Endothelial cell of umbilical vein (primary cell): Measurements from ENCODE around the gene EGFL7. TPM values are rescaled to one million over a fixed set of nuclear protein-coding genes. Genes with fewer than 3 reads are reported as not detected.

Experiments
- BruUV-seq: library from RNA; stranded (reverse); fragments of 400-500 nt; replicated peaks from 2 replicates; lab custom pipeline; 2021; lab: Mats Ljungman, UMichigan
- CTCF ChIA-PET: fragments of 300-600, 350-600 bp; sonication (Branson Sonifier 250); formaldehyde crosslinking; loops from one replicate; lab custom pipeline; 2021; ENCODE audit warnings: antibody characterized with exemption, inconsistent platforms; lab: Charles Lee
- POLR2A ChIA-PET: fragments of 300-600, 350-600 bp; sonication (Branson Sonifier 250); formaldehyde crosslinking; loops from one replicate; lab custom pipeline; 2021; ENCODE audit warnings: antibody characterized with exemption, inconsistent platforms; lab: Charles Lee
- DNase-seq: peaks from one replicate; pipeline ENCODE4 v3.0.0-alpha.2; 2011; ENCODE audit warnings: low read depth, low spot score
- FAIRE-seq: peaks from 2 replicates; lab custom pipeline; 2011; peaks lifted over from hg19 to GRCh38; lab: Jason Lieb, UNC
- H2AFZ ChIP-seq: 2 replicates; pipeline ENCODE4 v1.6.0; 2012; ENCODE audit warnings: low read depth, low read length, control low read depth, inconsistent platforms
- H3K27ac ChIP-seq: 2 replicates; pipeline ENCODE4 v1.5.1; 2011; ENCODE audit warnings: low read depth, mild to moderate bottlenecking, control low read depth, low read length, moderate library complexity; ENCODE audit not compliant: insufficient read depth
- H3K27me3 ChIP-seq, 2 experiments: 2 replicates each; pipeline versions ENCODE4 v1.6.0 to v1.6.1; 2011; ENCODE audit warnings: low read length in 2 of 2, mixed read lengths in 1 of 2; ENCODE audit not compliant: control insufficient read depth in 2 of 2, insufficient read depth in 2 of 2
- H3K36me3 ChIP-seq, 2 experiments: 2 replicates in 1 of 2; 3 replicates in 1 of 2; pipeline ENCODE4 v1.5.1; 2011; ENCODE audit warnings: low read length in 2 of 2, mild to moderate bottlenecking in 1 of 2, moderate library complexity in 1 of 2; ENCODE audit not compliant: control insufficient read depth in 2 of 2, insufficient read depth in 2 of 2; ENCODE audit errors: extremely low read depth in 1 of 2
- H3K4me1 ChIP-seq: 3 replicates; pipeline ENCODE4 v1.5.1; 2011; ENCODE audit warnings: mild to moderate bottlenecking, low read length; ENCODE audit not compliant: control insufficient read depth, insufficient read depth; ENCODE audit errors: extremely low read depth
- H3K4me2 ChIP-seq: 2 replicates; pipeline ENCODE4 v1.6.1; 2011; ENCODE audit warnings: low read length, control low read depth, mixed read lengths; ENCODE audit not compliant: insufficient read depth
- H3K4me3 ChIP-seq, 3 experiments: fragments of 200-600 bp in 1 of 3; sonication (generic), shearing (Covaris generic) in 1 of 3; replicated peaks in 1 of 3; 2 replicates each; pipeline ENCODE4 v1.5.1; 2011 to 2016; ENCODE audit warnings: control low read depth in 3 of 3, low read length in 3 of 3, mild to moderate bottlenecking in 2 of 3, inconsistent platforms in 1 of 3, low read depth in 1 of 3, moderate library complexity in 1 of 3; ENCODE audit not compliant: insufficient read depth in 1 of 3
- H3K79me2 ChIP-seq: 2 replicates; pipeline ENCODE4 v1.6.0; 2012; ENCODE audit warnings: low read length, inconsistent platforms; ENCODE audit not compliant: control insufficient read depth, insufficient read depth
- H3K9ac ChIP-seq: replicated peaks from 2 replicates; pipeline ENCODE3; 2011; ENCODE audit warnings: low read length, control low read depth; ENCODE audit not compliant: insufficient read depth; ENCODE audit errors: extremely low read depth
- H3K9me1 ChIP-seq: replicated peaks from 3 replicates; pipeline ENCODE4 v1.6.0; 2011; ENCODE audit warnings: mild to moderate bottlenecking, low read length; ENCODE audit not compliant: control insufficient read depth, insufficient read depth; ENCODE audit errors: extremely low read depth
- H3K9me3 ChIP-seq: replicated peaks from 2 replicates; pipeline ENCODE4 v1.5.1; 2012; ENCODE audit warnings: low read length, inconsistent platforms; ENCODE audit not compliant: control insufficient read depth, insufficient read depth
- H4K20me1 ChIP-seq: replicated peaks from 2 replicates; pipeline ENCODE3; 2011; ENCODE audit warnings: mild to moderate bottlenecking, low read length; ENCODE audit not compliant: control insufficient read depth, insufficient read depth; ENCODE audit errors: extremely low read depth
- CTCF ChIP-seq, 2 donors: IDR thresholded peaks; 1 replicate in 1 of 2; 2 replicates in 1 of 2; pipeline ENCODE4 v1.5.1; 2011; ENCODE audit warnings: low read length in 2 of 2, mild to moderate bottlenecking in 2 of 2, moderate library complexity in 2 of 2, control low read depth in 1 of 2, inconsistent platforms in 1 of 2, low read depth in 1 of 2; ENCODE audit not compliant: insufficient read depth in 1 of 2; ENCODE audit errors: extremely low read depth in 1 of 2
- GATA2 ChIP-seq: IDR thresholded peaks from 2 replicates; pipeline ENCODE4 v1.7.0; 2011; ENCODE audit warnings: low read depth, mild to moderate bottlenecking, moderate library complexity, mixed read lengths, low read length; ENCODE audit not compliant: insufficient read length, insufficient read depth
- MYC ChIP-seq: IDR thresholded peaks from one replicate; pipeline ENCODE4 v1.6.1; 2011; ENCODE audit warnings: mild to moderate bottlenecking, low read depth, low read length
- POLR2A ChIP-seq: IDR thresholded peaks from 2 replicates; pipeline ENCODE4 v1.6.1; 2012; ENCODE audit warnings: low read depth, mild to moderate bottlenecking, control low read depth, low read length
- POLR2AphosphoS5 ChIP-seq: IDR thresholded peaks from 2 replicates; pipeline ENCODE4 v1.6.1; 2012; ENCODE audit warnings: low read depth, mild to moderate bottlenecking, control low read depth, low read length, moderate library complexity; ENCODE audit not compliant: insufficient read depth
- dilution Hi-C: fragments of 300-500 bp; cut with MboI; formaldehyde crosslinking; loops from one replicate; pipeline ENCODE4 v1.15.0; 2019; ENCODE audit warnings: low sequenced_read_pairs; ENCODE audit not compliant: extremely low pct_ligation_motif_present
- intact Hi-C: fragments of 100-400 bp; cut with micrococcal nuclease; formaldehyde crosslinking; loops from one replicate; pipeline ENCODE4 v1.10.0; 2022
- polyA plus RNA-seq, 4 experiments: library from polyadenylated mRNA; depleted of rRNA in 3 of 4; stranded (reverse) in 3 of 4; unstranded in 1 of 4; fragments of >200 nt; gene quantifications; 2 replicates each; pipeline versions ENCODE4 v1.2.1 to v1.2.3, GENCODE V29; 2011 to 2012; ENCODE audit warnings: missing spikeins in 1 of 4
- total RNA-seq: library from RNA; stranded (reverse); gene quantifications from 2 replicates; pipeline ENCODE4 v1.2.3, GENCODE V29; 2021

The EGFL7 gene
- total and polyA plus RNA-seq, 2 donors (not counting 3 experiments of a cell fraction or from before 2014, with no cell fraction given), result 1,043 to 1,377 TPM

- CTCF ChIA-PET, result interaction anchor here (1.1 to 5.0 kb wide), 2 partner anchors 9 to 11 kb away, joined by 5 to 59 read pairs; no protein-coding TSS in a partner anchor
- TF ChIP-seq POLR2A, result no peak
- no peak for TF ChIP-seq GATA2
- TF ChIP-seq MYC, result no peak
- no peak for TF ChIP-seq POLR2AphosphoS5
- DNase-seq, result no peak
- H3K79me2 ChIP-seq, result peaks cover 12% of the 10 kb centered on the region
- no peak overlapping the region for H2AFZ ChIP-seq
- peaks cover 62% of the 10 kb centered on the region for H3K4me1 ChIP-seq
- H3K9me3 ChIP-seq, result no peaks in the 10 kb centered on the region
- peak; percentile 15 for FAIRE-seq
- no peaks in the 10 kb centered on the region for H3K9me1 ChIP-seq
- intact Hi-C loops, result loop anchor here (1.0 kb wide), 1 partner anchor 9 kb away; no protein-coding TSS in a partner anchor
- no peak overlapping the region for H3K4me3 ChIP-seq
- dilution Hi-C loops, result no loop called here
- H3K9ac ChIP-seq, result peak overlapping the region; percentile 74
- H4K20me1 ChIP-seq, result no peaks in the 10 kb centered on the region
- peak overlapping the region; percentile 98 for H3K27ac ChIP-seq
- TSS peak; percentile 49 for BruUV-seq
- H3K27me3 ChIP-seq, result no peaks in the 10 kb centered on the region
- peak overlapping the region; percentile 43 for H3K4me2 ChIP-seq
- H3K36me3 ChIP-seq, result no peaks in the 10 kb centered on the region
- POLR2A ChIA-PET, result interaction anchor here (0.6 to 2.6 kb wide), 3 partner anchors 9 to 14 kb away, joined by 6 to 40 read pairs (median 9); no protein-coding TSS in a partner anchor
These were observed 6.5 kb upstream of the EGFL7 start for GRCh38 chr9:136656183-136656738.

- H3K9me1 ChIP-seq, result no peaks in the 10 kb centered on the region
- H3K27ac ChIP-seq, result peak overlapping the region; percentile 98
- DNase-seq (peak; percentile 51), FAIRE-seq (peak; percentile 52)
- BruUV-seq, result no TSS peak
- H3K9ac ChIP-seq, result peak overlapping the region; percentile 74
- peak overlapping the region; percentile 43 for H3K4me2 ChIP-seq
- H2AFZ ChIP-seq, result no peak overlapping the region
- intact Hi-C loops (loop anchor here (1.0 kb wide), 1 partner anchor 8 kb away; no protein-coding TSS in a partner anchor), dilution Hi-C loops (no loop called here)
- H3K79me2 ChIP-seq, result peaks cover 18% of the 10 kb centered on the region
- H3K9me3 ChIP-seq, result no peaks in the 10 kb centered on the region
- CTCF ChIA-PET, result interaction anchor here (0.9 to 5.0 kb wide), 3 partner anchors 9 to 15 kb away, joined by 3 to 59 read pairs (median 5); no protein-coding TSS in a partner anchor
- POLR2A ChIA-PET, result interaction anchor here (0.6 to 2.6 kb wide), 3 partner anchors 8 to 15 kb away, joined by 6 to 40 read pairs (median 9); no protein-coding TSS in a partner anchor
- no peaks in the 10 kb centered on the region for H3K36me3 ChIP-seq
- no peak overlapping the region for H3K4me3 ChIP-seq
- H3K4me1 ChIP-seq, result peaks cover 69% of the 10 kb centered on the region
- H4K20me1 ChIP-seq, result no peaks in the 10 kb centered on the region
- TF ChIP-seq CTCF (IDR thresholded peaks at IDR 0.05; ENCODE audit: extremely low read depth in 1 of 2, insufficient read depth in 1 of 2, low read depth in 1 of 2, low read length in 2 of 2), result no peak
- no peaks in the 10 kb centered on the region for H3K27me3 ChIP-seq
These were observed 5.7 kb upstream of the EGFL7 start for GRCh38 chr9:136656795-136657611.
